Measurements from ENCODE around the gene PTGFR. TPM values are rescaled to one million over a fixed set of nuclear protein-coding genes. Genes with fewer than 3 reads are reported as not detected.

The PTGFR gene
- total and polyA plus RNA-seq, 7 donors, result 0.23 to 3.0 (median 2.1) TPM

DNA sequence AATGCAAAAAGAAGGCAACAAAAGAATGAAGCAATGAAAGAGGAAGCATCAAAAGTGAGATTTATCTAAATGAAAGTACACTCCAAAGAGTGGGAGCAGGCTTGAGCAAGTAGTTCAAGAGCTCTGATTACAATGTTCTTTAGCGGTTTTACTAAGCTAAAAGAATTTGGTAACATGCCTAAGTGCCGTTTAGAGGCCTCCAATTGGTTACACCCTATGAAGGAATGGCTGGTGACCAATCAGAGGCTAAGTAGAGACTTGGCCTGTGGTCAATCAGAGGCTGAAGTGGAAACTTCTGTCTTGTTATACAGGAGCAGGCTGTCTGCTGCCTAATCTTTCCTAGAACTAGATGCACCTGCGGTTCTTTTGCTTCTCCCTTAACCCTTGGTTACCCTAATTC lies 59.1 kb downstream of the PTGFR start:
- TF ChIP-seq, protein P1, sequence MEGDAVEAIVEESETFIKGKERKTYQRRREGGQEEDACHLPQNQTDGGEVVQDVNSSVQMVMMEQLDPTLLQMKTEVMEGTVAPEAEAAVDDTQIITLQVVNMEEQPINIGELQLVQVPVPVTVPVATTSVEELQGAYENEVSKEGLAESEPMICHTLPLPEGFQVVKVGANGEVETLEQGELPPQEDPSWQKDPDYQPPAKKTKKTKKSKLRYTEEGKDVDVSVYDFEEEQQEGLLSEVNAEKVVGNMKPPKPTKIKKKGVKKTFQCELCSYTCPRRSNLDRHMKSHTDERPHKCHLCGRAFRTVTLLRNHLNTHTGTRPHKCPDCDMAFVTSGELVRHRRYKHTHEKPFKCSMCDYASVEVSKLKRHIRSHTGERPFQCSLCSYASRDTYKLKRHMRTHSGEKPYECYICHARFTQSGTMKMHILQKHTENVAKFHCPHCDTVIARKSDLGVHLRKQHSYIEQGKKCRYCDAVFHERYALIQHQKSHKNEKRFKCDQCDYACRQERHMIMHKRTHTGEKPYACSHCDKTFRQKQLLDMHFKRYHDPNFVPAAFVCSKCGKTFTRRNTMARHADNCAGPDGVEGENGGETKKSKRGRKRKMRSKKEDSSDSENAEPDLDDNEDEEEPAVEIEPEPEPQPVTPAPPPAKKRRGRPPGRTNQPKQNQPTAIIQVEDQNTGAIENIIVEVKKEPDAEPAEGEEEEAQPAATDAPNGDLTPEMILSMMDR (IDR thresholded peaks at IDR 0.05), result no peak
- DNase-seq, result no peak
- no peaks in the 10 kb centered on the region for H3K36me3 ChIP-seq
- WGBS, 2 donors, result 64 to 77% methylated on average over 3 of the region's 3 CpGs
- no peaks in the 10 kb centered on the region for H3K4me1 ChIP-seq
- H3K27ac ChIP-seq, result no peak overlapping the region
- H3K27me3 ChIP-seq, result no peaks in the 10 kb centered on the region
- intact Hi-C loops (cut with DNase I), result no loop called here
- H3K9me3 ChIP-seq, result peaks cover 0 to 9% (median 3%) of the 10 kb centered on the region in 4 donors
- no peak overlapping the region for H3K4me3 ChIP-seq

DNA sequence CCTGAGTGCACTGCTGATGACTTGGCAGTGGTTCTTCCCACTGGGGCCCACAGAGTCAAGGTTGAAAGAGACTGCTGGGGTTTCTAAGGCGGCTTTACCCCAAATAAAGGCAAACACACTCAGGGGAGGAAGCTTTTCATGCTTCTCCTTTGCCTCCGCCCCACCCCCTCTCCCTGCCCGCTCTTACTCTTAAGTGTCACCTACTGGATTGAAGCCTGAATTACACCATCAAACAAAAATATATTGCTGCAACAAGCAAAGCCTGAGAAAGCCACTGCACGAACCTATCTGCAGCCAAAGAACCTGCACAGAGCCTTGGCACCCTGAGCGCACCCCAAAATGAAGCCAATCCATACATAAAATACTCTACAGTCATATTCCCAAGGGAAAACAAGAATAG lies 63.1 kb downstream of the PTGFR start:
- H3K27me3 ChIP-seq, result no peaks in the 10 kb centered on the region
- 71 to 75% methylated on average over 5 of the region's 5 CpGs for WGBS, 2 donors
- H3K4me3 ChIP-seq, result no peak overlapping the region
- intact Hi-C loops (cut with DNase I), result no loop called here
- no peak for DNase-seq
- H3K36me3 ChIP-seq, result no peaks in the 10 kb centered on the region
- no peak for TF ChIP-seq EP300 (IDR thresholded peaks at IDR 0.05)
- TF ChIP-seq, protein P1 (IDR thresholded peaks at IDR 0.05), result no peak
- TF ChIP-seq POLR2A (IDR thresholded peaks at IDR 0.05), result no peak
- TF ChIP-seq POLR2AphosphoS5 (IDR thresholded peaks at IDR 0.05), result no peak
- H3K4me1 ChIP-seq, result no peaks in the 10 kb centered on the region
- peaks cover 0 to 9% (median 4%) of the 10 kb centered on the region in 4 donors for H3K9me3 ChIP-seq
- no peak overlapping the region for H3K27ac ChIP-seq

- TF ChIP-seq POLR2A (IDR thresholded peaks at IDR 0.05) (no peak), EP300 (IDR thresholded peaks at IDR 0.05) (no peak), POLR2AphosphoS5 (IDR thresholded peaks at IDR 0.05) (no peak)
- TF ChIP-seq, protein P1 (IDR thresholded peaks at IDR 0.05), result no peak
- DNase-seq, result no peak
- Histone ChIP-seq H3K36me3 (no peaks in the 10 kb centered on the region), H3K4me1 (no peaks in the 10 kb centered on the region), H3K27ac (no peak overlapping the region), H3K4me3 (no peak overlapping the region), H3K27me3 (no peaks in the 10 kb centered on the region), H3K9me3 (peaks cover 0 to 9% (median 3%) of the 10 kb centered on the region in 4 donors)
- intact Hi-C loops (cut with DNase I), result no loop called here
Measured at GRCh38 chr1:78554840-78555239, 64.1 kb downstream of the PTGFR start.

DNA sequence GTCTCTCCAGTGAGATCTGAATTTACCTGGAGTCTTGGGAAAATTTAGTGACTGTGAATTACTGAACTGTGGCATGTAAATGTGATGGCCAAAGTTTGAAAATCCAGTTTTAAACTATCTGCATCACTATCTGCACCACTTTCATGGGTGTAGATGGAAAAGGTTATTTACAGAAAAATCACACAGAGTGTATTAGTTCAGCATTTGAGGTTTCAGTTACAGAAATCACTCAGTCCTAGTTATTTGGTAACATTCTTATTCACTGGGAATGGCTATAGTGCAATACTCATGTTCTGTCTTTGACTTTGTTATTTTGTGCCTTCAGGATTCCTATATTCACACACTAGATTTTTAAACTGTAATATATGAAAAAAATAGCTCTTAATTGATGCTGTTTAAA lies 68.9 kb downstream of the PTGFR start:
- intact Hi-C loops (cut with DNase I), result no loop called here
- TF ChIP-seq, protein P1 (IDR thresholded peaks at IDR 0.05), result no peak
- no peak for TF ChIP-seq POLR2A (IDR thresholded peaks at IDR 0.05)
- TF ChIP-seq POLR2AphosphoS5 (IDR thresholded peaks at IDR 0.05), result no peak
- TF ChIP-seq EP300 (IDR thresholded peaks at IDR 0.05), result no peak
- Histone ChIP-seq H3K9me3 (peaks cover 0 to 5% (median 0%) of the 10 kb centered on the region in 4 donors), H3K36me3 (no peaks in the 10 kb centered on the region), H3K27ac (no peak overlapping the region), H3K27me3 (no peaks in the 10 kb centered on the region), H3K4me1 (no peaks in the 10 kb centered on the region), H3K4me3 (no peak overlapping the region)
- DNase-seq, result no peak

- no peak overlapping the region for H3K27ac ChIP-seq
- H3K4me1 ChIP-seq, result no peaks in the 10 kb centered on the region
- no peak overlapping the region for H3K4me3 ChIP-seq
- H3K9me3 ChIP-seq, result no peaks in the 10 kb centered on the region
- H3K36me3 ChIP-seq, result no peaks in the 10 kb centered on the region
- no peaks in the 10 kb centered on the region for H3K27me3 ChIP-seq
- no peak for DNase-seq
- 94 to 97% methylated on average over 1 of the region's 1 CpG for WGBS, 2 donors
- TF ChIP-seq POLR2A (IDR thresholded peaks at IDR 0.05), result no peak
- TF ChIP-seq, protein P1 (IDR thresholded peaks at IDR 0.05), result no peak
- no peak for TF ChIP-seq EP300 (IDR thresholded peaks at IDR 0.05)
- TF ChIP-seq POLR2AphosphoS5 (IDR thresholded peaks at IDR 0.05), result no peak
- intact Hi-C loops (cut with DNase I), result no loop called here
Measured at GRCh38 chr1:78560811-78561210, 70.0 kb downstream of the PTGFR start.
